Measurements from ENCODE around the gene GRAP.
"Not testable (repeated sequence)": the region's sequence is repeated elsewhere in the genome, so short reads cannot be mapped to it uniquely, and the experiment has no call there.

Gene GRAP

GRCh38 chr17:19042369-19042768 is 4.4 kb downstream of the GRAP start:
- DNase-seq (ENCODE audit: low read depth in 3 of 3) = not testable (repeated sequence)

- not testable (repeated sequence) for DNase-seq (ENCODE audit: low read depth in 3 of 3)
Observed at GRCh38 chr17:19041871-19042270, 4.9 kb downstream of the GRAP start.

GRCh38 chr17:19040350-19040749 is 6.4 kb downstream of the GRAP start:
- DNase-seq (ENCODE audit: low read depth in 3 of 3) = not testable (repeated sequence)

GRCh38 chr17:19038730-19039129 is 8.0 kb downstream of the GRAP start:
- not testable (repeated sequence) for DNase-seq (ENCODE audit: low read depth in 3 of 3)

GRCh38 chr17:19038007-19038406 is 8.8 kb downstream of the GRAP start:
- DNase-seq (ENCODE audit: low read depth in 3 of 3) = not testable (repeated sequence)

- DNase-seq (ENCODE audit: low read depth in 3 of 3) = not testable (repeated sequence)
Observed at GRCh38 chr17:19037547-19037946, 9.2 kb downstream of the GRAP start.

- not testable (repeated sequence) for DNase-seq (ENCODE audit: low read depth in 3 of 3)
Observed at GRCh38 chr17:19036186-19036585, 10.6 kb downstream of the GRAP start.

- DNase-seq (ENCODE audit: low read depth in 3 of 3) = not testable (repeated sequence)
Observed at GRCh38 chr17:19032377-19032988, 14.3 kb downstream of the GRAP start.

- peak; percentile 15 to 65 (median 23) for DNase-seq (ENCODE audit: low read depth in 3 of 3)
Observed at GRCh38 chr17:19031729-19032128, 15.0 kb downstream of the GRAP start.

- DNase-seq (ENCODE audit: low read depth in 3 of 3) = not testable (repeated sequence)
Observed at GRCh38 chr17:19030771-19031449, 15.8 kb downstream of the GRAP start.

- DNase-seq (ENCODE audit: low read depth in 3 of 3) = not testable (repeated sequence)
Observed at GRCh38 chr17:19029740-19030139, 17.0 kb downstream of the GRAP start.

- not testable (repeated sequence) for DNase-seq (ENCODE audit: low read depth in 3 of 3)
Observed at GRCh38 chr17:19028671-19029070, 18.1 kb downstream of the GRAP start.

GRCh38 chr17:19024101-19025078 is 22.4 kb downstream of the GRAP start:
- no peak for DNase-seq (ENCODE audit: low read depth in 3 of 3)

- DNase-seq (ENCODE audit: low read depth in 3 of 3) = no peak
Observed at GRCh38 chr17:19023209-19023999, 23.4 kb downstream of the GRAP start.

GRCh38 chr17:19022747-19023146 is 24.0 kb downstream of the GRAP start:
- DNase-seq (ENCODE audit: low read depth in 3 of 3) = no peak

GRCh38 chr17:19022128-19022527 is 24.6 kb downstream of the GRAP start:
- no peak for DNase-seq (ENCODE audit: low read depth in 3 of 3)

- DNase-seq (ENCODE audit: low read depth in 3 of 3) = peak in 2 of 3 donors; percentile 17 to 36
Observed at GRCh38 chr17:19021622-19022083, 25.1 kb downstream of the GRAP start.

- not testable (repeated sequence) for DNase-seq (ENCODE audit: low read depth in 3 of 3)
Observed at GRCh38 chr17:19021011-19021621, 25.6 kb downstream of the GRAP start.

GRCh38 chr17:19020016-19020415 is 26.7 kb downstream of the GRAP start:
- DNase-seq (ENCODE audit: low read depth in 3 of 3) = no peak

GRCh38 chr17:19019041-19019941 is 27.5 kb downstream of the GRAP start:
- no peak for DNase-seq (ENCODE audit: low read depth in 3 of 3)
